Keratinocyte (primary cell): ENCODE measurements around the gene RAP1GAP.

Experiments used
- EZH2 ChIP-seq: IDR thresholded peaks from one replicate; pipeline ENCODE4 v1.6.1; 2012; ENCODE audit warnings: inconsistent platforms, mild to moderate bottlenecking, low read length, moderate library complexity
- TF ChIP-seq, protein P1 (sequence below), 3 experiments: IDR thresholded peaks in 1 of 3; conservative IDR thresholded peaks in 1 of 3; optimal IDR thresholded peaks in 1 of 3; 2 replicates in 2 of 3; 3 replicates in 1 of 3; pipeline versions ENCODE3 to v1.5.1; 2011; ENCODE audit warnings: low read length in 3 of 3, mild to moderate bottlenecking in 3 of 3, moderate library complexity in 2 of 3, control low read depth in 1 of 3, inconsistent platforms in 1 of 3; ENCODE audit not compliant: insufficient read depth in 2 of 3; ENCODE audit errors: extremely low read depth in 1 of 3

DNA sequence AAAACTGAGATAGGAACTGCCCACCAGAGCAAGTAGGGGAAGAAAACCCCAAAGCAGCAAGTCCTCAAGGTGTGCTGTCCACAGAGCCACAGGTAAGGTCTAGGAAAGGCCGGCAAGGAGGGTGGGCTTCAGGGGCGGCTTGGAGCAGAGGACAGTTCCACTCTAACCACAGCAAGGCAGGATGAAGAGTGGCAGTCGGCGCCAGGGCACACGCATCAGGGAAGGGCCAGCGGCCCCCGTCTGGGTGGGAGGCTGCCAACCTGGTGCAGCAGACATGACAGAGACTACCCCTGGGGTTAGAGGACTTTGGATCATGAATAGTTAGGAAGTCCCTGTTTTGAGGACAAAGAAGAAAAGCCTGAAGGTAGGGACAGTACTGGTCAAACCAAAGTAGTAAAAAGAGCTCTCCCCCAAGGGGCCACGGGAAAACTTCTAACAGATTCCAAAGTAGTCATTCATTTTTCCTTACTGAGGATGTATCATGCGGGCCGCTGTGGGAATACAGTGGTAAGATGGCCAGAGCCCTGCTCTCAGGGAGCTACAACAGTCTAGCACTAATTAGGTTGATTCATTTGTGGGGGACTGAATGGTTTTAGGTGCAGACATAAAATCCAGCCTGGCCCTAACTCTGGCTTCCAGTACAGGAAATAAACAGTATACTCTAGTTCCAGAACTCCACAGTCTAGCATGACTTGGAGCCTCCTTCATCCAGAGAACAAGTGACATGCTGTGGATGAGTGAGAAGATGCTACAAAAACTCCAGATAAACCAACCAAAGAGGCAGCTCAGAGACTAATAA is 3.5 kb upstream of the RAP1GAP start:
- no peak for TF ChIP-seq EZH2
- TF ChIP-seq, protein P1, sequence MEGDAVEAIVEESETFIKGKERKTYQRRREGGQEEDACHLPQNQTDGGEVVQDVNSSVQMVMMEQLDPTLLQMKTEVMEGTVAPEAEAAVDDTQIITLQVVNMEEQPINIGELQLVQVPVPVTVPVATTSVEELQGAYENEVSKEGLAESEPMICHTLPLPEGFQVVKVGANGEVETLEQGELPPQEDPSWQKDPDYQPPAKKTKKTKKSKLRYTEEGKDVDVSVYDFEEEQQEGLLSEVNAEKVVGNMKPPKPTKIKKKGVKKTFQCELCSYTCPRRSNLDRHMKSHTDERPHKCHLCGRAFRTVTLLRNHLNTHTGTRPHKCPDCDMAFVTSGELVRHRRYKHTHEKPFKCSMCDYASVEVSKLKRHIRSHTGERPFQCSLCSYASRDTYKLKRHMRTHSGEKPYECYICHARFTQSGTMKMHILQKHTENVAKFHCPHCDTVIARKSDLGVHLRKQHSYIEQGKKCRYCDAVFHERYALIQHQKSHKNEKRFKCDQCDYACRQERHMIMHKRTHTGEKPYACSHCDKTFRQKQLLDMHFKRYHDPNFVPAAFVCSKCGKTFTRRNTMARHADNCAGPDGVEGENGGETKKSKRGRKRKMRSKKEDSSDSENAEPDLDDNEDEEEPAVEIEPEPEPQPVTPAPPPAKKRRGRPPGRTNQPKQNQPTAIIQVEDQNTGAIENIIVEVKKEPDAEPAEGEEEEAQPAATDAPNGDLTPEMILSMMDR (optimal IDR thresholded peaks at IDR 0.05 in 1 of 3, IDR thresholded peaks at IDR 0.05 in 1 of 3, conservative IDR thresholded peaks at IDR 0.05 in 1 of 3; ENCODE audit: extremely low read depth in 1 of 3, insufficient read depth in 2 of 3, low read length in 3 of 3) = no peak
